K562 (cell line): Measurements from ENCODE around the gene SUPT5H. TPM values are rescaled to one million over a fixed set of nuclear protein-coding genes. Genes with fewer than 3 reads are reported as not detected.

Experiments
- BRCA1 ChIP-seq, 2 experiments: fragments of 450-650 bp in 1 of 2; sonication (generic) in 1 of 2; formaldehyde crosslinking in 1 of 2; IDR thresholded peaks; 2 replicates each; pipeline versions ENCODE4 v1.5.0 to v1.6.1; 2017 to 2020; ENCODE audit warnings: mild to moderate bottlenecking in 1 of 2, missing genetic modification reagents in 1 of 2
- BRD9 ChIP-seq: fragments of 450-650 bp; IDR thresholded peaks from 2 replicates; pipeline ENCODE4 v1.6.1; 2018; ENCODE audit warnings: low read depth; ENCODE audit not compliant: partially characterized antibody
- DDX20 ChIP-seq: fragments of 450-650 bp; IDR thresholded peaks from 2 replicates; pipeline ENCODE4 v1.6.1; 2016; ENCODE audit warnings: missing genetic modification characterization, low read depth, mild to moderate bottlenecking, missing compliant biosample characterization, moderate library complexity
- ETV5 ChIP-seq: sonication (generic); formaldehyde crosslinking; IDR thresholded peaks from 2 replicates; pipeline ENCODE4 v1.4.0; 2020; ENCODE audit warnings: low read depth, mild to moderate bottlenecking, missing genetic modification reagents
- FOS ChIP-seq: IDR thresholded peaks from 3 replicates; pipeline ENCODE4 v1.6.1; 2011; ENCODE audit not compliant: insufficient read length; ENCODE audit errors: extremely low read depth
- FOXP1 ChIP-seq: sonication (generic); formaldehyde crosslinking; IDR thresholded peaks from 2 replicates; pipeline ENCODE4 v1.8.0; 2022; ENCODE audit warnings: mild to moderate bottlenecking, missing genetic modification reagents
- ILK ChIP-seq: fragments of 450-650 bp; IDR thresholded peaks from 2 replicates; pipeline ENCODE4 v1.6.1; 2016; ENCODE audit warnings: missing genetic modification characterization, low read depth, mild to moderate bottlenecking, missing compliant biosample characterization, moderate library complexity, borderline replicate concordance
- LEF1 ChIP-seq: fragments of 450-650 bp; IDR thresholded peaks from 2 replicates; pipeline ENCODE4 v1.6.1; 2016; ENCODE audit warnings: mild to moderate bottlenecking
- MCM5 ChIP-seq: fragments of 450-650 bp; IDR thresholded peaks from 2 replicates; pipeline ENCODE4 v1.6.1; 2016; ENCODE audit warnings: low read depth
- MTA2 ChIP-seq: fragments of 450-650 bp; IDR thresholded peaks from 2 replicates; pipeline ENCODE4 v1.6.1; 2016; ENCODE audit warnings: low read depth
- MYC ChIP-seq, 2 experiments: fragments of 250-450 bp in 1 of 2; sonication (Bioruptor Pico) in 1 of 2; IDR thresholded peaks; 2 replicates each; pipeline versions ENCODE4 v1.5.1 to v1.6.1; 2012 to 2021; ENCODE audit warnings: low read depth in 2 of 2, borderline replicate concordance in 1 of 2, improper control_type of control experiment in 1 of 2, low read length in 1 of 2, mild to moderate bottlenecking in 1 of 2, moderate library complexity in 1 of 2
- NCOA4 ChIP-seq: fragments of 450-650 bp; IDR thresholded peaks from 2 replicates; pipeline ENCODE4 v1.6.1; 2018; ENCODE audit warnings: mild to moderate bottlenecking; ENCODE audit not compliant: partially characterized antibody
- NR2F6 ChIP-seq: fragments of 450-650 bp; formaldehyde crosslinking; IDR thresholded peaks from 2 replicates; pipeline ENCODE4 v1.4.0; 2020; ENCODE audit warnings: mild to moderate bottlenecking
- NRF1 ChIP-seq, 2 experiments: fragments of 450-650 bp; IDR thresholded peaks in 1 of 2; conservative IDR thresholded peaks in 1 of 2; 2 replicates each; pipeline ENCODE4 v1.6.1; 2014; ENCODE audit warnings: mild to moderate bottlenecking in 2 of 2
- PTTG1 ChIP-seq: fragments of 450-650 bp; IDR thresholded peaks from 2 replicates; pipeline ENCODE4 v1.6.1; 2016; ENCODE audit warnings: low read depth, mild to moderate bottlenecking, missing genetic modification characterization, missing compliant biosample characterization
- RBM39 ChIP-seq: fragments of 200-400 bp; formaldehyde crosslinking; optimal IDR thresholded peaks from 2 replicates; pipeline ENCODE3; 2018; ENCODE audit warnings: low read depth, low read length
- ZC3H8 ChIP-seq: fragments of 450-650 bp; IDR thresholded peaks from 2 replicates; pipeline ENCODE4 v1.6.1; 2017
- ZKSCAN1 ChIP-seq: fragments of 150-350 bp; IDR thresholded peaks from 2 replicates; pipeline ENCODE4 v1.6.1; 2016; ENCODE audit warnings: low read depth, low read length
- ZNF165 ChIP-seq: fragments of 250-450 bp; sonication (Bioruptor Pico); IDR thresholded peaks from 2 replicates; pipeline ENCODE4 v1.4.0; 2020; ENCODE audit warnings: borderline replicate concordance
- ZNF408 ChIP-seq: fragments of 250-450 bp; sonication (Bioruptor Pico); IDR thresholded peaks from 2 replicates; pipeline ENCODE4 v1.4.0; 2020; ENCODE audit warnings: low read depth, mild to moderate bottlenecking, moderate library complexity
- ZNF668 ChIP-seq: fragments of 250-450 bp; sonication (Bioruptor Pico); IDR thresholded peaks from 2 replicates; pipeline ENCODE4 v1.8.0; 2022; ENCODE audit warnings: mild to moderate bottlenecking, inconsistent platforms
- ZNF780A ChIP-seq: fragments of 250-450 bp; sonication (Bioruptor Pico); IDR thresholded peaks from 2 replicates; pipeline ENCODE4 v1.5.0; 2021; ENCODE audit warnings: mild to moderate bottlenecking
- polyA plus RNA-seq, 8 experiments: library from polyadenylated mRNA; depleted of rRNA in 4 of 8; stranded (reverse) in 5 of 8; unstranded in 3 of 8; fragments of >200 nt; fragmentation: Nextera tagmentation in 2 of 8; fragmentation: Illumina TruSeq in 1 of 8; extraction: Ambion mirVana in 2 of 8; extraction: Trizol in 1 of 8; gene quantifications; 2 replicates each; pipeline versions ENCODE4 v1.2.1 to v1.2.3, GENCODE V29; 2011 to 2014; ENCODE audit warnings: inconsistent platforms in 1 of 8, missing spikeins in 1 of 8
- total RNA-seq, 7 experiments: library from RNA; depleted of rRNA in 6 of 7; stranded (reverse); fragments of >200 nt in 6 of 7; fragmentation: Illumina TruSeq in 2 of 7; extraction: Trizol in 2 of 7; gene quantifications; 2 replicates each; pipeline versions ENCODE4 v1.2.1 to v1.2.3, GENCODE V29; 2011 to 2021; ENCODE audit warnings: low replicate concordance in 1 of 7
- TF ChIP-seq, protein P1 (sequence below): fragments of 250-450 bp; sonication (Bioruptor Pico); IDR thresholded peaks from 2 replicates; pipeline ENCODE4 v1.8.0; 2022; ENCODE audit warnings: inconsistent platforms
- TF ChIP-seq, protein P2 (sequence below): fragments of 250-450 bp; sonication (Bioruptor Pico); IDR thresholded peaks from 2 replicates; pipeline ENCODE4 v1.8.0; 2021; ENCODE audit warnings: moderate library complexity, mild to moderate bottlenecking, inconsistent platforms
- TF ChIP-seq, protein P3 (sequence below), 2 experiments: fragments of 250-450 bp in 1 of 2; fragments of 450-650 bp in 1 of 2; sonication (Bioruptor Pico) in 1 of 2; IDR thresholded peaks; 2 replicates each; pipeline versions ENCODE4 v1.6.1 to v1.8.0; 2016 to 2021; ENCODE audit warnings: mild to moderate bottlenecking in 2 of 2, moderate library complexity in 2 of 2, missing compliant biosample characterization in 1 of 2, missing genetic modification characterization in 1 of 2

The SUPT5H gene
- total and polyA plus RNA-seq, 9 of the 15 experiments (the other 6 are each of a cell fraction or from before 2014, with no cell fraction given): 13.3 to 85.9 (median 35.9) TPM

DNA sequence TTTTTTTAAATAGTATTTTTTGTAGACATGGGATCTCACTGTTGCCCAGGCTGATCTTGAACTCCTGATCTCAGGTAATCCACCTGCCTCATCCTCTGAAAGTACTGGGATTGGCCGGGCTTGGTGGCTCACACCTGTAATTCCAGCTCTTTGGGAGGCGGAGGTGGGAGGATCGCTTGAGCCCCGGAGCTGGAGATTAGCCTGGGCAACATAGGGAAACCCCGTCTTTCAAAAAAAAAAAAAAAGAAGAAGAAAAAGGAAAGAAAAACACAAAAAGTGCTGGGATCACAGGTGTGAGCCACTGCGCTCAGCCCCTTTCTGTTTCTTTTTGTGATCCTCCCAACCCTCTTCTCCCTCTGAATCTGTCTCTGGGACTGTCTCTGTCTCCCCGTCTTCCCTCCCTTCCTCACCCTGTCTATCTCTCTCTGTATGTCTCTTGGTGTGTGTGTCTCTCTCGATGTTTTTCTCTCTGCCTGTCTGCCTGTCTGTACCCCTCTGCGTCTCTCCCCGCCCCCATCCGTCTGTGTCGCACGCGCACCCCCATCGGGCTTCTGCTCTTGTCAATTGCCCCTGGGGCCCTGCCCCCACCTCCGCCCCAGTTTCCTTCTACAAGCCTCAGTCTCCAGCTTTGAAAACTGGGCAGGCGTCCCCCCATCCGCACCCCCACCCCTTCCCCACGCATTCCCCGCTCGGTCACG lies 39.3 kb upstream of the SUPT5H start (continued):
- TF ChIP-seq, protein P1, sequence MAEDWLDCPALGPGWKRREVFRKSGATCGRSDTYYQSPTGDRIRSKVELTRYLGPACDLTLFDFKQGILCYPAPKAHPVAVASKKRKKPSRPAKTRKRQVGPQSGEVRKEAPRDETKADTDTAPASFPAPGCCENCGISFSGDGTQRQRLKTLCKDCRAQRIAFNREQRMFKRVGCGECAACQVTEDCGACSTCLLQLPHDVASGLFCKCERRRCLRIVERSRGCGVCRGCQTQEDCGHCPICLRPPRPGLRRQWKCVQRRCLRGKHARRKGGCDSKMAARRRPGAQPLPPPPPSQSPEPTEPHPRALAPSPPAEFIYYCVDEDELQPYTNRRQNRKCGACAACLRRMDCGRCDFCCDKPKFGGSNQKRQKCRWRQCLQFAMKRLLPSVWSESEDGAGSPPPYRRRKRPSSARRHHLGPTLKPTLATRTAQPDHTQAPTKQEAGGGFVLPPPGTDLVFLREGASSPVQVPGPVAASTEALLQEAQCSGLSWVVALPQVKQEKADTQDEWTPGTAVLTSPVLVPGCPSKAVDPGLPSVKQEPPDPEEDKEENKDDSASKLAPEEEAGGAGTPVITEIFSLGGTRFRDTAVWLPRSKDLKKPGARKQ (CRISPR knock-in tag): no peak
- TF ChIP-seq NR2F6 (CRISPR knock-in tag) (no peak), ZNF668 (CRISPR knock-in tag) (no peak), MCM5 (no peak), ZNF408 (CRISPR knock-in tag) (no peak), MYC (IDR thresholded peaks at IDR 0.05; ENCODE audit: low read depth, low read length) (0 out of 2 replicates have a peak, but pooled peaks have one; percentile 8), MYC (CRISPR knock-in tag; IDR thresholded peaks at IDR 0.05; ENCODE audit: borderline replicate concordance, low read depth) (no peak), ZC3H8 (no peak), ZNF780A (CRISPR knock-in tag) (no peak), FOXP1 (CRISPR knock-in tag) (no peak), NRF1 (conservative IDR thresholded peaks at IDR 0.05 in 1 of 2, IDR thresholded peaks at IDR 0.05 in 1 of 2) (peak; percentile 49 to 62; a peak in 2 of 4 replicates), LEF1 (peak; percentile 17; the same call in 1 of the 2 replicates), ZNF165 (CRISPR knock-in tag) (no peak), RBM39 (no peak), ETV5 (no peak), ILK (tag) (no peak), BRD9 (peak; percentile 51), PTTG1 (no peak), MTA2 (no peak), FOS (no peak), BRCA1 (IDR thresholded peaks at IDR 0.05) (no peak), BRCA1 (CRISPR knock-in tag; IDR thresholded peaks at IDR 0.05) (no peak), ZKSCAN1 (no peak), DDX20 (tag) (no peak), NCOA4 (no peak)
- TF ChIP-seq, protein P2, sequence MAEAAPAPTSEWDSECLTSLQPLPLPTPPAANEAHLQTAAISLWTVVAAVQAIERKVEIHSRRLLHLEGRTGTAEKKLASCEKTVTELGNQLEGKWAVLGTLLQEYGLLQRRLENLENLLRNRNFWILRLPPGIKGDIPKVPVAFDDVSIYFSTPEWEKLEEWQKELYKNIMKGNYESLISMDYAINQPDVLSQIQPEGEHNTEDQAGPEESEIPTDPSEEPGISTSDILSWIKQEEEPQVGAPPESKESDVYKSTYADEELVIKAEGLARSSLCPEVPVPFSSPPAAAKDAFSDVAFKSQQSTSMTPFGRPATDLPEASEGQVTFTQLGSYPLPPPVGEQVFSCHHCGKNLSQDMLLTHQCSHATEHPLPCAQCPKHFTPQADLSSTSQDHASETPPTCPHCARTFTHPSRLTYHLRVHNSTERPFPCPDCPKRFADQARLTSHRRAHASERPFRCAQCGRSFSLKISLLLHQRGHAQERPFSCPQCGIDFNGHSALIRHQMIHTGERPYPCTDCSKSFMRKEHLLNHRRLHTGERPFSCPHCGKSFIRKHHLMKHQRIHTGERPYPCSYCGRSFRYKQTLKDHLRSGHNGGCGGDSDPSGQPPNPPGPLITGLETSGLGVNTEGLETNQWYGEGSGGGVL (CRISPR knock-in tag): no peak
- TF ChIP-seq, protein P3, sequence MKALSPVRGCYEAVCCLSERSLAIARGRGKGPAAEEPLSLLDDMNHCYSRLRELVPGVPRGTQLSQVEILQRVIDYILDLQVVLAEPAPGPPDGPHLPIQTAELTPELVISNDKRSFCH (CRISPR knock-in tag; IDR thresholded peaks at IDR 0.05): no peak
- TF ChIP-seq, protein P3 (tag; IDR thresholded peaks at IDR 0.05): no peak
